ENCODE data around the gene PIGT.

PIGT gene

DNA sequence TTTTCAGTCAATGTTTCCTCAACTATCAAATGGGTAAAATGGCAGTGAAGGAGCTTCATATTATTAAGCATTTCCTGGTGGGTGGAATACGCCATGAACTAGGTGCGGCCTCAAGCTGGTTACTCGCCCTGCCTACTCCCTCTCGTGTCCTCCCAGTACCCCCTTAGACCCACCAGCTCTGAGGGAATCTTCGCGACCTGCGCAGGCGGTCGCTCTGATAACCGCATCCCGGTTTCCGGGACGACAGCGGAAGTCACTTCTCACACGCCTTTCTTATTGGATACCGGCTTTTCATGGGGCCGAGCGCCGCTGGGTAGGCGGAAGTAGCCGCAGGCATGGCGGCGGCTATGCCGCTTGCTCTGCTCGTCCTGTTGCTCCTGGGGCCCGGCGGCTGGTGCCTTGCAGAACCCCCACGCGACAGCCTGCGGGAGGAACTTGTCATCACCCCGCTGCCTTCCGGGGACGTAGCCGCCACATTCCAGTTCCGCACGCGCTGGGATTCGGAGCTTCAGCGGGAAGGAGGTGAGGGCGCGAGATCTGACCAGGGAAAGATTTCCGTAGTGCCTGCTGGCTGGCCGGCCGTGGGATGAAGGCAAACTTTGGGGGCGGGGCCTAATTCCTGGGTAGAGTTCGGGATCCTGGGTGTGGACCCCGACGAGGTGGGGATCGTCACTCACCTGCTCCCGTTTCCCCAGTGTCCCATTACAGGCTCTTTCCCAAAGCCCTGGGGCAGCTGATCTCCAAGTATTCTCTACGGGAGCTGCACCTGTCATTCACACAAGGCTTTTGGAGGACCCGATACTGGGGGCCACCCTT lies at the start of gene PIGT:
Gene PIGT, plus strand, starts transcription at position 320 of the 816 bp plus-strand sequence. Its CDS starts 16 bp downstream, at position 336.
- DNase-seq (ENCODE audit: low read depth in 2 of 2) = peak; percentile 77 to 81

DNA sequence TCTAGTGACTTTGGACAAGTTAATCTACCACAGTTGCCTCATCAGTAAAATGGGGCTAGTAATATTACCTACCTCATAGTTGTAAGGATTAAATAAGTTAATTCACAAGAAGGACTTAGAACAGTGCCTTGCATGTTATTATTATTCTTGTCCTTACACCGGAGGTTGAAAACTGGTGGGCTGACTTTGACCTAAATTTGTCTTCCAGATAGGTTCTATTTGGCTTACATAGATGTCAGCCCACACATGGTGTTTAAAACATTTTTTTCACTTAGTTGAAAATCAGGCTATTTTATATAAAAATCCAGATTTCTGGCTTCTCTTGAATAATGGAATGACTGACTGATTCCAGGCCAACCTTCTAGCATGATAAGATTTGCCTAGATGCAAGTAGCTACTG lies 49.7 kb upstream of the PIGT start:
- DNase-seq (ENCODE audit: low read depth in 2 of 2) = no peak

DNA sequence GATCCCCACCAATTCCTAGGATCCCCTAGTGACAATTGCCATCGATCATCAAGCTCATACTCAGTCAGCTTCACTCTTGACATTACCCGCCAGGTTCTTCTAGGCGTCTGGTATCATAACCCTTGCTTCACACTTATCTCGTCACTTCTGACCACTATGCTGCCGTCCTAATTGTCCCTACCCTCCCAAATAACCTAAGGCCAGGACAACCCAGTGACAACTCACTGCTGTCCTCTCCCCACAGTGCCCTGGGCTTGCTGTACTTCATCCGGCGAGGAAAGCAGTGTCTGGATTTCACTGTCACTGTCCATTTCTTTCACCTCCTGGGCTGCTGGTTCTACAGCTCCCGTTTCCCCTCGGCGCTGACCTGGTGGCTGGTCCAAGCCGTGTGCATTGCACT lies 49.3 kb upstream of the PIGT start:
- no peak for DNase-seq (ENCODE audit: low read depth in 2 of 2)

DNA sequence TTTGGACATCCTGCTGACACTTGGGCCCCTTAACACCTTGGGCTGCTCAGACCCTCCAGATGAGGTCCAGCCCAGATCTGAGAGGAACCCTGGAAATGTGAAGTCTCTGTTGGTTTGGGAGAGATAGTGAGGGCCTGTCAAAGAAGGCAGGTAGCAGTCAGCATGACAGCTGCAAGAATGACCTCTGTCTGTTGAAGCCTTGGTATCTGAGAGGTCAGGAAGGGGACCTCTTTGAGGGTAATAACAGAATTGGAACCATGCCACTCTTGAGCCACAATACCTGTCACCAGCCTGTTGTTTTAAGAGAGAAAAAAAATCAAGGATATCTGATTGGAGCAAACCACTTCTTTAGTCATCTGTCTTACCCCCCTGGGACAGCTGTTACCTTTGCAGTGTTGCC lies 48.8 kb upstream of the PIGT start:
- no peak for DNase-seq (ENCODE audit: low read depth in 2 of 2)

DNA sequence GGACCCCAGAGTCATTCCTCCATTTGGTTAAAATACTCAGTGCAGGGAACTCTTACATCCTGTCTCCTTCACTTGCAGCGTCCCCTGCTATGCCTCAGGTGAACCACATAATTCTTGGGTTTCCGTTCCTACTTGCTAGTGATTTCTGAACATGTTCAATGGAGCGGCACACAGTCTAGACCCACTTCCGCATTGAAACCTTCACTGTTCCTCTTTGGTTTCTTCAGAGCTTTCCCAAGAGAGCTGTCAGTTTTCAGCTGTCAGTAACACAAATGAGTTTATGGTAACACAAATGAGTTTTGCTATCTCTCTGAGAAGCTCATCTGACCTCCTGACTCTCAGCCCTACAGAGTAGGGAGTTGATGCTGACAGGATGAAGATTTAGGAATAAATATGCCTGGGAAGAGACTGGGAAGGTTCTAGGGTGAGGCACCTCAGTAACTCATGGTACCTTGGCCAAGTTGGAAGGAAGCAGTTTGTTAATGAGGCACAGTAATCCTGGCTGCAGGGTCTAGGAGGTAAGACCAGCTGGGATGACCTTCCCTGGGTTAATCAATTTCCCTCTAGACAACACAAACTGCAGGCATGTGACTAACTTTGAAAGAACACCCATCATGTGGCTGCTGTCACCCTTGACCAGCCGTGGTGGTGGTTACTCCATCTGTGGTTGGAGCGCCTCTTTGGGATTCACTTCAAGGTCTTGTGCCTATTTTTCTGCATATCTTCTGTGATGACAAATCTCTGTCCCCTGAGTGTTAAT lies 47.5 kb upstream of the PIGT start:
- no peak for DNase-seq (ENCODE audit: low read depth in 2 of 2)

DNA sequence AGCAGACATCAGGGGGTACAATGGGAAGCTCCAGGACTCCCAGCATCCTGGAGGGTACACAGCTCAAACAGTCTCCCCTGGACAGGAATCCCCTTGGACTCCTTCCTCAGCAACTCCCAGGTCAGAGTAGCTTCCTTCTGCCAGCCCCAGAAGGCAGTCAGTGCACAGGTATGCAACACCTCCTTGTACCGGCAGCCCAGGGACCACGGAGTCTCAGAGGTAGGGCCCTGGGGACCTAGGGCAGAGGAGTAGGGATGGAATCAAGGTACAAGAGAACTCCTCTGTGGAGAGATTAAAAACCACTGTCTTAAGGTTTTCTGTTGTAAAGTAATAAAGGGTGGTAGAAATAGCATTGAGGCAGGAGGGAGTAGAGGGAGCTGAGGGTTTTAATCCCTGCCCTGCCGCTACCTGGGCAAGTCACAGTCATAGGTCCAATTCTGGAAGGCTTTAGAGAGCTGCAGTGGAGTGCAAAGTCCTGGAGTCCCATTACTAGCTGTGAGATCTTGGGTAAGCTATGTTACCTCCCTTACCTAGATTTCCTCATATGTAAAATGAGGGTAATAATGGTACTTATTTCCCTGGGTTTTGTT lies 45.3 kb upstream of the PIGT start:
- DNase-seq (ENCODE audit: low read depth in 2 of 2) = no peak

DNA sequence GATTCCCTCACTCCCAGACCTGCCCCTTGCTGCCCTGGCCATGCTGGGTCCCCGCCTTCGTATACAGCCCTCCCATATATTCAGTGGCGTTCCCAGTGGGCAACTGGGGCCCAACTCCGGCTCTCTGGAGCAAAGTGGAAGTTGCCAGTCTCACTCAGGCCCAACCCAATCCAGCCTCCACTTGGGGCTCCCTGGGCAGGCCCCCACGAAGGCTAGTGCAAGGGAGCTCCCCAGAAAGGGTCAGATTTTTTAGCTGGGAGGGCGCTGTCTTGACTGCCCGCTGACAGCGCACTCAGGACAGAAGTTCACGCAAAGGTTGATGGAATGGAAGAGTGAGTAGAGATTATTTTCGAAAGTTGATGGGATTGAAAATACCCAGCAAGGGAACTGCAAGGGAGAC lies 43.7 kb upstream of the PIGT start:
- no peak for DNase-seq (ENCODE audit: low read depth in 2 of 2)

DNA sequence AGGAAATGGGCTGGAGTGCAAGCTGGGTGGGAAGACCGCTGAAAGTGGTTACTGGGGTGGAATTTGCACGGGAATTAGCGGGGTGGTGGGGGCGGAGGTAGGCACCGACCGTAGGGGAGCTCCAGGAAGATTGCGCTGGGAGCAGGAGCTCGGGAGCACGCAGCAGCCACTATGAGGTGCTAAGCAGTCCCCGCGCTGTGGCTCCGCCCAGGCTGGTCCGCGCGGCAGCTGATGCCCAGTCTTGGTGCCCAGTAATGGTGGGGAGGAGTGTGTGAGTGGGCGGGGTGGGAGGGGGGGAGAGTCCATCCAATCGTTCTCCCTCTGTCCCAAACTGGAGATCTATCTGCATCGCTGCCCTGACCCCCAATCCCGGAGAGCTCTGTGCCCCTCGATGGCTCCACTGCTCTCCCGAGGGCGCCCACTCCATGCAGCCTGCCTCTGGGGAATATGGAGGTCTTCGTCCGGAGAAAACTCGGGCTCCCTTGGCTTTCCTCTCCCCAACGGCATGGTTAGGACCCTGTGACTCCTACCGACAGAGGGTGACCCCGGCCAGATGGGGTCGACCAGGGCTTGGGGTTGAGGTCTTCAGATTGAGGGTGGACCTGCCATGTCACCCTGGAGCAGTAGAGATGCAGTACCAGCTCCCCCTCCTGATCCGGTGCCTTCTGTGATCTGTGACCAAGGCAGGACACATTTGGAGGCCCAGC lies 43.1 kb upstream of the PIGT start:
- no peak for DNase-seq (ENCODE audit: low read depth in 2 of 2)

DNA sequence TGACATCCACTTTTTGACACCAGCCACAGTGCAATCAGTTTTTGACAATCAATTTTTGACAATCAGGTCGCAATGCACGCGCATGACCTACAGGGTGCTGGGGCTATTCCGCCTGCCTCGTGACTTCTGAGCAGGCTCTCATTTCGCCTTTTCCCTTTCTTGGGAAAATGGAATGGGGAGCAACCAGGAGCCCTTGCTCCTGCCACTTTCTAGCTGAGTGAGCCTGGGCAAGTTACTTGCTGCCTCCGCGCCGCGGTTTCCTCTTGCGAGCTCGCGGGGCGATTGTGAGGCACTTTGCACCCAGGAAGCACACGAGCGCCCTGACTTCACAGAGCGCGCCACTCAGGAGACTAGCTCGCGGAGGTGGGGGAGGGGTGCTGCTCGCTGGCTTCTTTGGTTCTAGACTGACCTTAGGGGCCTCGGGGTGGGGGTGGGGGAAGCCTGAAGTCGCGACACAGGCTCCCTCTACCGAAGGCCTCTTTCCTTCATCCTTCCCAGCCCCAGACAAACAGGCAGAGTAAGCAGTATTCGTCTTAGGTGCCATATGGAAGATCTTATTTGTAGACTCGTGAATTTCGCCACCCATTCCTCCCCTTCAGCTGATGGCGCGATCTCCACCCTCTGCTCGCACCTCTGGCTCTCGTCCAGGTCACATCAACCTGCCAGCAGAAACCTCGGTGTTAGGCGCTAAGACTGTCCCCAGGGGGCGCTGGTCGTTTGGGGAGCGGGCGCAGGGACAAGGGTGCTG lies 42.4 kb upstream of the PIGT start:
- peak; percentile 69 to 76 for DNase-seq (ENCODE audit: low read depth in 2 of 2)

DNA sequence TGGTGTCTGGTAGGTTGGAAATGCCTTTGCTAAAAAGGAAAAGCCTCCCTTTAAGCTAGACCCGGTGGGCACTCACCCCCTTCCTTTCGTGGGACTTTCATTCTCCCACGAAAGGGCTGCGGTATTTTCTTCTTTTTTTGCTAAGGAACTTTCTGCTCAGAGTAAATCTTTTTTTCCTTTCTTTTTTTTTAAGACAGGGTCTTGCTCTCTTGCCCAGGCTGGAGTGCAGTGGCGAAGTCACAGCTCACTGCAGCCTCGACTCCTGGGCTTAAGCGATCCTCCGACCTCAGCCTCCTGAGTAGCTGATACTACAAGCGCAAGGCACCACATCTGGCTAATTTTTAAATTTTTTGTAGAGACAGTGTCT lies 41.9 kb upstream of the PIGT start:
- DNase-seq (ENCODE audit: low read depth in 2 of 2) = no peak

DNA sequence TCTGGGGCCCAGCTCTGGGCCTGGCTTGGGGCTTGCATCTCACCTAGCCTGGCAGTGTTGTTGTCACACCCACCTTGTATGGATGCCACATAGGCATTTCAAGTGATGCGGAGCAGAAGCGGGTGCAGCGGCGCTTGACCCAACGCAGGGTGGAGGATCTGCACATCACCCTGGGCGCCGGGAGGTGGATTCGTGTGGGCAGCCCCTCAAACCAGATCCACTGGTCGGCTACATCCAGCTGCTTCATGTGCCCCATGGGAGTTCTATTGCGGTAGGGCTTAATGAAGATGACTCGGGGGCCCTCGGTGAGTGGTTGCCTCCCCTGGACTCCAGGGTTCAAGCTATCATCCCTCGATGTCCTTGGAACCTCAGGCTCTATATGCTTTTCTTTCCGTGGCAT lies 41.0 kb upstream of the PIGT start:
- no peak for DNase-seq (ENCODE audit: low read depth in 2 of 2)

DNA sequence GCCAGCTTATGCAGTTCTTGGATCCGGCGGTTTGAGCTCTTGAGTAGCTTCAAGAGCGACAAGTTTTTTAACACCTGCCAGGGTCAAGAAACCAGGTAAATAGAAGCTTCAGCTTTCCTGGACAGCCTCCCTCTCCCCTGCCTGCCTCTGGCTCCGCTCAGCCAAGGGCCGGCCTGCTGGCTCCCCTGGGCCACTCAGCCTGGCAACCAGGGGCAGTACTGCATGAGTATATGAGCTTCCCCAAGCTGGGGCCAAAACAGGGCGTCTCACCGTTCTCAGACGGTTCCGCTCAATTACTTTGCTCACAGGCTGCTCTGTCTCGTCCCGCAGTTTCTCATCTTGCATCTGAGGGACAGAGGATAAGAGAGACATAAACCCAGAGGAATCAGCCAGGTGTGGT lies 38.7 kb upstream of the PIGT start:
- no peak for DNase-seq (ENCODE audit: low read depth in 2 of 2)

DNA sequence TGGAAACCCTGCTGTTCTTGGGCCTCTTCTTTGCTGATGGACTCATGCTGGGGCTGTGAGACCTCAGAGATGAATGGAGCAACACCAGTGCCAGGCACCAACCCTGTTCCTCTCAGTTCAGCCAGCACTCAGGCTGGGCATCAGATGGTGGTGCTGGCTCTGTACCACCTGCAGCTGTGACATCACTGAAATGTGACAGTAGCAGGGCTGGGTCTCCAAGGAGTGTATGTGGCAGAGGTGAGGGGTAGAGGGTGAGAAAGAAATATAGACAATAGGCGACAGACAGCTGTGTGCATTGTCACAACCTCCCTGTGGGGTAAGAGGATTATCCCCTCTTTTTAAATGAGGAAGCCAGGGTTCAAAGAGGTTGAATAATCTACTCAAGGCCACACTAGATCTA lies 37.8 kb upstream of the PIGT start, which contains the start of gene TP53TG5:
Gene TP53TG5, minus strand, starts transcription at position 135 of the 400 bp plus-strand sequence. Its CDS starts 89 bp downstream, at position 46.
- no peak for DNase-seq (ENCODE audit: low read depth in 2 of 2)

DNA sequence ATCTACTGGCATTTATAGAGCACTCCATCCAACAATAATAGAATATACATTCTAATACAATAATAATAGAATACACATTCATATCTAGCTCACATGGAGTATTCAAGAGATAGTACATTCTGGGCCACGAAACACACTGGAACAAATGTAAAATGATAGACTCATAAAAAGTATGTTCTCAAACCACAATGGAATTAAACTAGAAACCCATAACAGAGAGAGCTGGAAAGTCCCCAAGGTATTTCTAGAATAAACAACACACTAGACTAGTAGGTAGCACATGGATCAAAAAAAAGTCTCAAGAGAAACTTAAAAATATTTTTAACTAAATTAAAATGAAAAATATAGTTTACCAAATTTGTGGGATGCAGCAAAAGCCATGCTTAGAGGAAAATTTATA lies 28.7 kb upstream of the PIGT start:
- DNase-seq (ENCODE audit: low read depth in 2 of 2) = no peak

DNA sequence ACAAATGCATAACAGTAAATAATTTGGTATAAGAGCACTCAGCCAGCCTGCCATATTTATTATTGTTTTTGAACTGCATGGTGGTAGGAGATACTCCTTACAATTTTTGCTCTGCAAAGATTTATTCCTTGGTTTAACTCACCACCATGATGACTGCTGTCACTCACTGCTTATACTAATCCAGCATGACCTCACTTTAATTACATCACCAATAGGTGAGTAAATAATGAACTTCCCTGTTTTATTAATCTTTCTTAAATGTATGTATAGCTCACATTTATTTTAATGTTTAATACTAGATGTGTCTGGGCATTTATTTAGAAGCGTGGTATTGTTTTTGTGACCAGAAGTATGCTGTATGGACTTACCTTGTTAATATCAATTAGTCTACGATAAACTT lies 25.0 kb upstream of the PIGT start:
- DNase-seq (ENCODE audit: low read depth in 2 of 2) = no peak

DNA sequence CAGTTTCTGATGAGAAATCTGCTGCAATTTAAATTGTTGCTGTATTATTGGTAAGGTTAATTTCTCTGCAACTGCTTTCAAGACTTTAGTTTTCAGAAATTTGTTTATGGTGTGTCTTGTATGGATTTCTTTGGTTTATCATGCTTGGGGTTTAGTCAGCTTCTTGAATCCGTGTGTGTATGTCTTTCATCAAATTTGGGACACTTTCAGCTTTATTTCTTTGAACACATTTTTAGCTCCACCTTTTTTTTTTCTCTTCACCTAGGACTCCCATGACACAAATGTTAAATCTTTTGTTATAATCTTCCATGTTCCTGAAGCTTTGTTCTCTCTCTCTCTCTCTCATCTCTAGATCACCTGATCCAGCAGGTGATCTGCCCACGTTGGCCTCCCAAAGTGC lies 24.4 kb upstream of the PIGT start:
- DNase-seq (ENCODE audit: low read depth in 2 of 2) = no peak

DNA sequence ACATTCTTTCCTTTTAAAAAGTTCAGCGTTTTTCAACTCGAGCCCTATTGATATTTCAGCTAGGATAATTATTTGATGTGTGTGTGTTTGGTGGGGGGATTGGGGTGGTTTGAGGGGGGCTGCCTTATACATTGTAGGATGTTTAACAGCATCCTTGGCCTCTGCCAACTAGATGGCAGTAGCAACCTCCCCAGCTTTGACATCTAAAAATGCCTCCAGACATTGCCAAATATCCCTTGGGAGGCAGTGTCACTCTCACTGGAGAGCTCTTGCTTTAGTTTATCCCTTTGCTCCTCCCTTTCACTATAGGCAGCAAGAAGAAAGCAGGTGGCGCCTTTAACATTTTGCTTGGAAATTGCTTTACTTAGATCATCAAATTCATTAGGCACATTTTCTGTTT lies 23.2 kb upstream of the PIGT start:
- no peak for DNase-seq (ENCODE audit: low read depth in 2 of 2)

DNA sequence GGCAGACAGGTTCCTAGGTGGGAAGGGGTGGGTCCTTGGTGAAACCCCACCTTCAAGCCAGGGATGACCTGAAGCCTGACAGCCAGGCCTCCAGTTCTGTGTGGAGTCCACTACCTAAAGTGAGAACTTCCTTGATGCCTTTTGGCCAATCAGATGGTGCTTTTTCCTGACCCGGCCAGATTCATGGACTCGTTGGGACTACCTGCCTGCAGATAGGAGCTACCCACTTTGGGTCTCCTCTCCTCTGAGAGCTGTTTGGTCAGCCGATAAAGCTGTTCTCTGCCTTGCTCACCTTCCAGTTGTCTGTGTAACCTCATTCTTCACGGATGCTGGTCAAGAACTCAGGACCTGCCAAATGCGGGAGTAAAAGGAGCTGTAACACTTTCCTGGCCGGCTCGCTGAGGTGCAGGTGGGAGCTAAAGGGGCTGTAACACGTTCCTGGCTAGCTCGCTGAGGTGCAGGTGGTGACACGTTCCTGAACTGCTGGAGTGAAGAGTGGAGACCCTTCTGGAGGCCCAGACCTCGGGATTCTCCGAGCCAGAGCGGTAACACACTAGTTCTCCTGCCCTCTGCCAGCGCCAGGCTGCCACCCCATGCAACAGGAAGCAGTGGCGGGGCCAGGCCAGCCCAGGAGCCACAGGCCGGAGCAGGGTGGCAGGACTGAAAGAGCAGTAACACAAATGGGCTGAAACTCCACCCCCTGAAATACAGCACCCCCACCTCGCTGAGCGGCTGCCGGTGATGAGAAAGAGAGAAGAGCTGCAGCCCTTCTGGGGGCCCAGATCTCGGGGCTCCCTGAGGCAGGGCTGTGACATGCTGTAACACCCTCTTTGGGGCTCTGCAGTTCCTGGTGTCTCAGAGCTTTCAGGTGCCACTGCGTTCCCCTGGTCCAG lies 21.5 kb upstream of the PIGT start:
- no peak for DNase-seq (ENCODE audit: low read depth in 2 of 2)

DNA sequence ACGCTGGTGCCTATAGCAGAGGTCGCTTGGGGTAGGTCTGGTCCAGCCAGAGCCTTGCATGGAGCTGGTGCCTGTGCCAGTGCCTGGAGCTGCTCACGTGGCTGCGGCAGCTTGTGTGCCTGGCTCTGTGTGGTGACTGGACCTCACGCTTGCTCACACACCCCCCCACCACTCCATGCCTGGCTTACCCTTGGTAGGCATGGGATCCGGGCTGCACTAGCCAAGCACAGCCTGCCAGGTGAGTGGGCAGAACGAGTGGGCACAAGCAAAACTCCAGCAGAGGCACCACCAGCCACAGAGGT lies 20.9 kb upstream of the PIGT start:
- DNase-seq (ENCODE audit: low read depth in 2 of 2) = no peak

DNA sequence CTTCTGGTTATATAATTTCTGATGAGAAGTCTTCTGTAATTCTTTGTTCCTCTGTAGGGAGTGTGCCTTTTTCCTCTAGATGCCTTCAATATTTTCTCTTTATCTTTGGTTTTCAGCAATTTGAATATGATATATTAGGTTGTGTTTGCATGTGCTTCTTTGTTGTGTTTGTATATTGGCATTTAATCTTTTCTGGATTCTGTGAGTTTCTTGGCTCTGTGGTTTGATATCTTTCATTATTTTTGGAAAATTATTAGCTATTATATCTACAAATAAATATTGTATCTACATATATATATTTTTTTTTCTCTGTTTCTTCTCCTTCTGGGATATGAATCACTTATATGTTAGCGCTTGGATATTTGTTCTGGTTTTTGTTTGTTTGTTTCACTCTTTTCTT lies 16.9 kb upstream of the PIGT start:
- DNase-seq (ENCODE audit: low read depth in 2 of 2) = no peak
